Heart right ventricle (tissue), 16 donors: ENCODE data around the gene KIAA2012. TPM values are rescaled to one million over a fixed set of nuclear protein-coding genes. Genes with fewer than 3 reads are reported as not detected.

Source experiments
- ATAC-seq, 8 donors: fragments of 200-7000 bp; cut with Tn5 transposase; one replicate each; pipeline ENCODE4 v1.9.1; 2020; ENCODE audit warnings: mild to moderate bottlenecking in 8 of 8, moderate library complexity in 8 of 8, moderate number of reproducible peaks in 1 of 8
- DNase-seq, 2 donors: peaks; one replicate each; pipeline ENCODE4 v3.0.0-alpha.2; 2020
- H3K27ac ChIP-seq, 10 donors: fragments of 200-600 bp; sonication (generic) in 2 of 10; one replicate each; pipeline versions ENCODE4 v1.5.0 to v1.8.0; 2020 to 2022; ENCODE audit warnings: mild to moderate bottlenecking in 3 of 10
- H3K27me3 ChIP-seq, 7 donors: fragments of 200-600 bp; one replicate each; pipeline ENCODE4 v1.8.0; 2021 to 2022; ENCODE audit warnings: mild to moderate bottlenecking in 2 of 7
- H3K36me3 ChIP-seq, 9 donors: fragments of 200-600 bp; sonication (generic) in 1 of 9; one replicate each; pipeline versions ENCODE4 v1.5.0 to v1.8.0; 2020 to 2022; ENCODE audit warnings: mild to moderate bottlenecking in 2 of 9
- H3K4me1 ChIP-seq, 9 donors: fragments of 200-600 bp; sonication (generic) in 1 of 9; one replicate each; pipeline versions ENCODE4 v1.5.0 to v1.8.0; 2020 to 2022; ENCODE audit warnings: mild to moderate bottlenecking in 4 of 9
- H3K4me3 ChIP-seq, 10 donors: fragments of 200-600 bp; sonication (generic) in 2 of 10; one replicate each; pipeline versions ENCODE4 v1.5.0 to v1.8.0; 2020 to 2022; ENCODE audit warnings: mild to moderate bottlenecking in 7 of 10, moderate library complexity in 2 of 10
- H3K9me3 ChIP-seq, 11 donors: fragments of 200-600 bp in 10 of 11; sonication (generic) in 2 of 11; one replicate each; pipeline versions ENCODE4 v1.5.0 to v1.8.0; 2013 to 2022; ENCODE audit warnings: mild to moderate bottlenecking in 2 of 11, control low read depth in 1 of 11, moderate library complexity in 1 of 11
- CTCF ChIP-seq, 9 donors: fragments of 200-600 bp; sonication (generic) in 2 of 9; IDR thresholded peaks; one replicate each; pipeline versions ENCODE4 v1.5.0 to v1.8.0; 2021 to 2022; ENCODE audit warnings: antibody characterized with exemption in 9 of 9, mild to moderate bottlenecking in 5 of 9, moderate library complexity in 1 of 9
- whole genome bisulfite sequencing, 2 donors: extraction: QIAGEN DNeasy Blood & Tissue Kit; methylation state at CpG; one replicate each; pipeline ENCODE4 v1.1.7; 2013; ENCODE audit warnings: inconsistent platforms in 1 of 2; 5-methylcytosine and 5-hydroxymethylcytosine counted together
- intact Hi-C, 10 donors: fragments of 100-400 bp; cut with DNase I; formaldehyde crosslinking; loops; one replicate each; pipeline versions ENCODE4 v1.11.1 to v1.14.2; 2022
- polyA plus RNA-seq, 2 donors: library from polyadenylated mRNA; stranded (reverse); fragments of 200-250 nt; gene quantifications; one replicate each; pipeline ENCODE4 v1.2.3, GENCODE V29; 2013
- total RNA-seq, 10 donors: library from RNA; stranded (reverse); fragmentation: NEBNext Ultra II Directional in 3 of 10; extraction: Animal tissue kit (Norgen Biotek cat#: 25700) in 3 of 10; gene quantifications; one replicate each; pipeline versions ENCODE4 v1.2.1 to v1.2.4, GENCODE V29; 2021 to 2023
- donor health status: Arrhythmogenic right ventricular cardiomyopathy.
- donor health status: ischemic (EF 13 %, LVEDD 7.1; RV severe dilation, severe dysfunction).
- donor health status: healthy with polysubstance abuse.
- donor health status: DM: no; HTN: yes; CAD: no.
- donor health status: DM: no; HTN: no; CAD: no.
- donor health status: ischemic (EF 25% LVEDD 6.9; RV normal size, moderate dysfunction).
- donor health status: ischemic (EF 25% LVEDD 5.7; RV mildly dilated, moderate dysfunction).
- donor health status: healthy.
- donor health status: DM: yes; HTN: yes; CAD: no.
- donor health status: Ischemic cardiomyopathy.
- donor health status: ischemic (EF 35%, LVEDD 5.7; RV mildly dilated, moderate dysfunction).
- donor health status: nonischemic (EF 11% LVEDD 7.7; RV severe dilation, severe dysfunction).
- donor health status: DM: yes; HTN: yes; CAD: no.
- donor health status: PGD.
- donor health status: ischemic (EF 29% LVEDD 5.4; RV normal size, mild dysfunction).
- donor health status: nonischemic (EF 23%, LVEDD 6.1; RV moderate dilation, normal function).

Gene KIAA2012
- total and polyA plus RNA-seq, 12 donors: not detected

- Histone ChIP-seq H3K4me3 (no peak overlapping the region), H3K9me3 (no peaks in the 10 kb centered on the region), H3K27ac (no peak overlapping the region), H3K27me3 (no peaks in the 10 kb centered on the region), H3K4me1 (no peaks in the 10 kb centered on the region), H3K36me3 (no peaks in the 10 kb centered on the region)
- 67 to 74% methylated on average over 7 of the region's 7 CpGs for WGBS, 2 donors
- ATAC-seq: no peak
- DNase-seq: no peak
- intact Hi-C loops: no loop called here
- TF ChIP-seq CTCF (IDR thresholded peaks at IDR 0.05): no peak
Observed at GRCh38 chr2:202193881-202194353, 120.9 kb downstream of the KIAA2012 start.

- no peak for TF ChIP-seq CTCF (IDR thresholded peaks at IDR 0.05)
- WGBS, 2 donors: 81 to 85% methylated on average over 3 of the region's 3 CpGs
- ATAC-seq: no peak
- Histone ChIP-seq H3K4me3 (no peak overlapping the region), H3K4me1 (no peaks in the 10 kb centered on the region), H3K27ac (no peak overlapping the region), H3K36me3 (no peaks in the 10 kb centered on the region), H3K9me3 (no peaks in the 10 kb centered on the region), H3K27me3 (no peaks in the 10 kb centered on the region)
- no peak for DNase-seq
- intact Hi-C loops: no loop called here
Observed at GRCh38 chr2:202194418-202194817, 121.4 kb downstream of the KIAA2012 start.

DNA sequence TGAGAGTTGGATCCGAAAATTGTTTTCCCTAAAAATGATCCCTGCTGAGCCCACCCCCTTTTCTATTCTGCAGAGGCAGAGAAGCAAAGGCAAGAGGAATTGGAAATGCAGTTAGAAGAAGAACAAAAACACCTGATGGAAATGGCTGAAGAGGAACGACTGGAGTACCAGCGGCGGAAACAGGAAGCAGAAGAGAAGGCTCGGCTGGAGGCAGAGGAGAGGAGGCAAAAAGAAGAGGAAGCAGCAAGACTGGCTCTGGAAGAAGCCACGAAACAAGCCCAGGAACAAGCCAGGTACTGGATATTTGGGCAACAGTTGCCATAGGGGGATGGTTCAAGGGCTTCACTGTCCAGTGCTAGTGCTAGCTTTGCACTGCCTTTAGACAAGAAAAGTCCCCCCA is 123.7 kb downstream of the KIAA2012 start:
- Histone ChIP-seq H3K4me3 (no peak overlapping the region), H3K4me1 (no peaks in the 10 kb centered on the region), H3K9me3 (no peaks in the 10 kb centered on the region), H3K27me3 (no peaks in the 10 kb centered on the region), H3K27ac (no peak overlapping the region), H3K36me3 (peaks cover 0 to 2% (median 0%) of the 10 kb centered on the region in 9 donors)
- intact Hi-C loops: no loop called here
- ATAC-seq: no peak
- DNase-seq: no peak
- TF ChIP-seq CTCF (IDR thresholded peaks at IDR 0.05): no peak
- WGBS, 2 donors: 75 to 77% methylated on average over 6 of the region's 6 CpGs

GRCh38 chr2:202201220-202202160 is 128.4 kb downstream of the KIAA2012 start:
- H3K27me3 ChIP-seq: no peaks in the 10 kb centered on the region
- peak in 1 of 8 donors; percentile 55 for ATAC-seq
- WGBS, 2 donors: 75 to 84% methylated on average over 21 of the region's 21 CpGs

More at GRCh38 chr2:202201220-202202160, 128.4 kb downstream of the KIAA2012 start:
- H3K4me3 ChIP-seq: no peak overlapping the region
- intact Hi-C loops: no loop called here
- H3K4me1 ChIP-seq: no peaks in the 10 kb centered on the region
- no peak for TF ChIP-seq CTCF (IDR thresholded peaks at IDR 0.05)
- no peak overlapping the region for H3K27ac ChIP-seq
- peaks cover 0 to 39% (median 0%) of the 10 kb centered on the region in 9 donors for H3K36me3 ChIP-seq
- DNase-seq: no peak
- H3K9me3 ChIP-seq: no peaks in the 10 kb centered on the region
